A673 (cell line): ENCODE data around the gene C16orf96. TPM values are rescaled to one million over a fixed set of nuclear protein-coding genes. Genes with fewer than 3 reads are reported as not detected.

Source experiments
- BruUV-seq: library from RNA; stranded (reverse); fragments of 400-500 nt; replicated peaks from 2 replicates; lab custom pipeline; 2021; lab: Mats Ljungman, UMichigan
- CTCF ChIA-PET: fragments of 300-600 bp; sonication (Branson Sonifier 250); formaldehyde crosslinking; loops from one replicate; lab custom pipeline; 2022; ENCODE audit warnings: antibody characterized with exemption; lab: Charles Lee
- POLR2A ChIA-PET: fragments of 300-600 bp; sonication (Branson Sonifier 250); formaldehyde crosslinking; loops from one replicate; lab custom pipeline; 2022; ENCODE audit warnings: antibody characterized with exemption; ENCODE audit not compliant: low non-redundant PET; lab: Charles Lee
- DNase-seq: peaks from one replicate; pipeline ENCODE4 v3.0.0-alpha.2; 2015; ENCODE audit warnings: low spot score
- H3K27ac ChIP-seq: fragments of 200-600 bp; sonication (generic); 2 replicates; pipeline ENCODE4 v1.5.1; 2016; ENCODE audit warnings: mixed run types, low read depth, mild to moderate bottlenecking, mixed read lengths, antibody characterized with exemption, low read length; ENCODE audit not compliant: poor library complexity, severe bottlenecking
- H3K27me3 ChIP-seq: fragments of 200-600 bp; sonication (generic); replicated peaks from 2 replicates; pipeline ENCODE4 v1.6.1; 2017; ENCODE audit warnings: mixed run types, low read depth, mild to moderate bottlenecking, mixed read lengths, antibody characterized with exemption, low read length; ENCODE audit not compliant: insufficient read depth, poor library complexity
- H3K36me3 ChIP-seq: fragments of 200-600 bp; sonication (generic); 2 replicates; pipeline ENCODE4 v1.6.1; 2016; ENCODE audit warnings: mixed run types, mild to moderate bottlenecking, mixed read lengths, antibody characterized with exemption, low read length; ENCODE audit not compliant: insufficient read depth, poor library complexity, severe bottlenecking
- H3K4me1 ChIP-seq: fragments of 200-600 bp; sonication (generic); 2 replicates; pipeline ENCODE4 v1.6.1; 2017; ENCODE audit warnings: mixed run types, mild to moderate bottlenecking, mixed read lengths, antibody characterized with exemption, low read length; ENCODE audit not compliant: insufficient read depth, poor library complexity, severe bottlenecking
- H3K4me3 ChIP-seq: fragments of 200-600 bp; sonication (generic); 2 replicates; pipeline ENCODE4 v1.5.1; 2016; ENCODE audit warnings: low read depth, mixed run types, mild to moderate bottlenecking, mixed read lengths, low read length; ENCODE audit not compliant: poor library complexity, severe bottlenecking
- H3K9me3 ChIP-seq: fragments of 200-600 bp; sonication (generic); 2 replicates; pipeline ENCODE4 v1.6.1; 2016; ENCODE audit warnings: mixed run types, low read depth, mild to moderate bottlenecking, mixed read lengths, antibody characterized with exemption, low read length; ENCODE audit not compliant: poor library complexity, severe bottlenecking
- EZH2 ChIP-seq: fragments of 200-600 bp; sonication (generic); IDR thresholded peaks from 2 replicates; pipeline ENCODE4 v1.6.1; 2017; ENCODE audit warnings: borderline replicate concordance, low read depth, mild to moderate bottlenecking, mixed read lengths, antibody characterized with exemption, low read length; ENCODE audit not compliant: poor library complexity, severe bottlenecking
- intact Hi-C: fragments of 100-400 bp; cut with micrococcal nuclease; formaldehyde crosslinking; loops from one replicate; pipeline ENCODE4 v1.10.0; 2022; ENCODE audit not compliant: unreplicated experiment
- total RNA-seq: library from RNA; stranded (reverse); gene quantifications from 2 replicates; pipeline ENCODE4 v1.2.3, GENCODE V29; 2021
- TF ChIP-seq, protein P1 (sequence below): fragments of 300-800, 200-600 bp; sonication (generic); conservative IDR thresholded peaks from 2 replicates; pipeline ENCODE4 v1.5.1; 2017; ENCODE audit warnings: low read depth, mild to moderate bottlenecking, antibody characterized with exemption, low read length, moderate library complexity, mixed read lengths

Gene C16orf96
- total RNA-seq, 1 experiment from 2014 or later = not detected

GRCh38 chr16:4612474-4612931 lies 56.4 kb downstream of the C16orf96 start:
- H3K4me1 ChIP-seq = peaks cover 20% of the 10 kb centered on the region
- no peaks in the 10 kb centered on the region for H3K9me3 ChIP-seq
- intact Hi-C loops = no loop called here
- no peak for TF ChIP-seq EZH2
- TF ChIP-seq, protein P1, sequence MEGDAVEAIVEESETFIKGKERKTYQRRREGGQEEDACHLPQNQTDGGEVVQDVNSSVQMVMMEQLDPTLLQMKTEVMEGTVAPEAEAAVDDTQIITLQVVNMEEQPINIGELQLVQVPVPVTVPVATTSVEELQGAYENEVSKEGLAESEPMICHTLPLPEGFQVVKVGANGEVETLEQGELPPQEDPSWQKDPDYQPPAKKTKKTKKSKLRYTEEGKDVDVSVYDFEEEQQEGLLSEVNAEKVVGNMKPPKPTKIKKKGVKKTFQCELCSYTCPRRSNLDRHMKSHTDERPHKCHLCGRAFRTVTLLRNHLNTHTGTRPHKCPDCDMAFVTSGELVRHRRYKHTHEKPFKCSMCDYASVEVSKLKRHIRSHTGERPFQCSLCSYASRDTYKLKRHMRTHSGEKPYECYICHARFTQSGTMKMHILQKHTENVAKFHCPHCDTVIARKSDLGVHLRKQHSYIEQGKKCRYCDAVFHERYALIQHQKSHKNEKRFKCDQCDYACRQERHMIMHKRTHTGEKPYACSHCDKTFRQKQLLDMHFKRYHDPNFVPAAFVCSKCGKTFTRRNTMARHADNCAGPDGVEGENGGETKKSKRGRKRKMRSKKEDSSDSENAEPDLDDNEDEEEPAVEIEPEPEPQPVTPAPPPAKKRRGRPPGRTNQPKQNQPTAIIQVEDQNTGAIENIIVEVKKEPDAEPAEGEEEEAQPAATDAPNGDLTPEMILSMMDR = no peak
- no peak for DNase-seq
- H3K27me3 ChIP-seq = no peaks in the 10 kb centered on the region
- ChIA-PET CTCF (interaction anchor here (0.7 kb wide), 1 partner anchor 13 kb away, joined by 3 read pairs; no protein-coding TSS in a partner anchor), POLR2A (no interaction called here)
- BruUV-seq = no TSS peak
- no peak overlapping the region for H3K4me3 ChIP-seq
- H3K36me3 ChIP-seq = no peaks in the 10 kb centered on the region
- no peak overlapping the region for H3K27ac ChIP-seq

DNA sequence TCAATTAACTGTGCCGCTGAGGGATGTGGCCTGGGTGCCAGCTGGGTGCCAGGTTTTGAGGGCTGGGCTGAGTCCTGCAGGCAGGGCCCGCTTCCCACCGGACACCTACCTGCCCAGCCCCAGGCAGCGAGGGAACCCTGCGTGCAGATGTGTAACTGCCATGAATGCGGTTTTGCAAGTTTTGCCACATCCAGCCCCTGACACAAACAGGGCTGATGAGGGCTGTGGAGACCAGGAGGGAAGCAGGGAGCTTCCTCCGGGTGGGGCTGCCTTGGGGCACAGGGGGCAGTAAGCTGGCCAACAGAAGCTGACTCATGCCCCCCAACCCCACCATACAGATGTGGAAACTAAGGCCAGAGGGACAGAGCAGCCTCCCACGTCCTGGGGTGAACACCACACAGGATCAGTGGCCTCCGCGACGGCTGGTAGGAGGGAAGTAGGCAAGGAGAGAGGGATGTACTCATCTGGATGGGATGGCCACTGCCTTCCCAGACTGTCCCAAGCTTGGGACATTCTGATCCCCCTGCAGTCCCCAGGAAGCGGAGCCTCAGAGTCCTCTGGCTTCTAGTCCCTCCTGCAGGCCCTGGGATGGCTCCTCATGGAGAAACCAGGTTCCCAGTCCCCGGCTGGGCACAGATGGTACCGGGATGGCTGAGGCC lies 57.0 kb downstream of the C16orf96 start:
- H3K9me3 ChIP-seq = no peaks in the 10 kb centered on the region
- TF ChIP-seq EZH2 = no peak
- TF ChIP-seq, protein P1 = no peak
- no peak for DNase-seq
- H3K36me3 ChIP-seq = no peaks in the 10 kb centered on the region
- ChIA-PET CTCF (interaction anchor here (0.7 kb wide), 1 partner anchor 12 kb away, joined by 3 read pairs; no protein-coding TSS in a partner anchor), POLR2A (no interaction called here)
- no peaks in the 10 kb centered on the region for H3K27me3 ChIP-seq
- no TSS peak for BruUV-seq
- peak overlapping the region; percentile 95 for H3K4me3 ChIP-seq
- H3K27ac ChIP-seq = peak overlapping the region; percentile 99
- peaks cover 20% of the 10 kb centered on the region for H3K4me1 ChIP-seq
- intact Hi-C loops = no loop called here

- Histone ChIP-seq H3K36me3 (no peaks in the 10 kb centered on the region), H3K27me3 (no peaks in the 10 kb centered on the region), H3K9me3 (no peaks in the 10 kb centered on the region), H3K4me1 (peaks cover 20% of the 10 kb centered on the region), H3K4me3 (peak overlapping the region; percentile 95), H3K27ac (peak overlapping the region; percentile 99)
- intact Hi-C loops = no loop called here
- no TSS peak for BruUV-seq
- POLR2A ChIA-PET = no interaction called here
- TF ChIP-seq, protein P1 = no peak
- no peak for TF ChIP-seq EZH2
- DNase-seq = peak; percentile 48
- CTCF ChIA-PET = no interaction called here
These were observed 57.8 kb downstream of the C16orf96 start for GRCh38 chr16:4613636-4614570.
